GM21515 (cell line): Measurements from ENCODE around the gene NAP1L1.

Experiments
- ATAC-seq: cut with Tn5 transposase; IDR thresholded peaks from one replicate; pipeline ENCODE4 v1.9.1; 2021; ENCODE audit not compliant: unreplicated experiment

Gene NAP1L1

DNA sequence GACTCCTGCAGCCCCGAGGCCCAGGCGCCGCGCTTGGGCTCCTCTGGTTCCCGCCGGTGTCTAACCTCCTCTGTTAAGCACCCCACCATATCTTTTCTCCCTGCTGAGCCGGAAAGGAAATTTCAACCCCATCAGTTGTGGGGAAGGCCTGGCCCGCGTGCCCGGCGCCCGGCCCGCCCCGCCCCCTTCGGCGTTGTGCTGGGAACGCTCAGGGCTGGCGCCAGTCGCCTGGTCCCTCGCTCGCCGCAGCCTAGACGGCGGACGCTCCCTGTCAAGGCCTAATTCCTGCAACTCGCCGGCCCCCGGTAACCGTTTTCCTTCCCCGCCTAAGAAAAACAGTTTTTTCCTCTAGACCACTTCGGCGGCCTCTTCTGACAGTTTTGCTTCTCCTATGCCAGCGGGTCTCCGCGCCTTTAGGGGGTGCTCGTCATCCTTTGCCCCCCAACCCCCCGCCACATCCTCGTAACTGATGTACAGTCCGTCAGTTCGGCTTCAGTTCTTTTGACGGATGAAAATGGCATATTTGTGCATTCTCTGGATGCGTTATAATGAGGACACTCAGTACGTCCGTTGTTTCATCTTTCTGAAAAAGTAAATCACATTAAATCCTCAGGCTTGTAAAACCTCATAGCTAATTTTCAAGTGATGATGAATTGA lies 506 bp upstream of the NAP1L1 start:
- ATAC-seq = peak; percentile 58

- ATAC-seq = no peak
Measured at GRCh38 chr12:76083246-76083903, 1.1 kb downstream of the NAP1L1 start.

GRCh38 chr12:76081909-76082308 lies 2.6 kb downstream of the NAP1L1 start:
- no peak for ATAC-seq

DNA sequence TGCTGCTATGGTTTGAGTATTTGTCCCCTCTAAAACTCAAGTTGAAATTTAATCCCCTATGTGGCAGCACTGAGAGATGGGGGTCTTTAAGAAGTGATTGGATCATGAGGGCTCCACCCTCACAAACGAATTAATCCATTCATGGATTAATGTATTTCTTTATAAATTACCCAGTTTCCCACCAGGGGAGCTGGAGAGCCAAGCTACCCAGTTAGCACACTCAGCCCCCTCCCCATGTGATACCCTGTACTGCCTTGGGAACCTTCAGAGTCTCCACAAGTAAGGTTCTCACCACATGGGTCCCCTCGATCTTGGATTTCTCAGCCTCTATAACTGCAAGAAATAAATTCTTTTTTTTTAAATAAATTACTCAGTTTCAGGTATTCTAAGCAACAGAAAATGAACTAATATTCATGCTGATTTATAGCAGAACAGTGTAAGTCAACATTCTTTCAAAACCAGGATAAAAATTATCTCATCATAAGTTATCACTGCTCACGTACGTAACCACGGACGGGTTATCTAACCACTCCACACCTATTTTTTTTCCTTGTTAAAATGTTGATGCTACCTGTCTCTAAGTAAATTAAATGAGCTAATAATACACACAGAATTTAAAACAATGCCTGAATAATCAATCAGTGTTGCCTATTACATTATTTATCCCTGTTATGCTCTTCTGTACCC lies 3.6 kb downstream of the NAP1L1 start:
- no peak for ATAC-seq

DNA sequence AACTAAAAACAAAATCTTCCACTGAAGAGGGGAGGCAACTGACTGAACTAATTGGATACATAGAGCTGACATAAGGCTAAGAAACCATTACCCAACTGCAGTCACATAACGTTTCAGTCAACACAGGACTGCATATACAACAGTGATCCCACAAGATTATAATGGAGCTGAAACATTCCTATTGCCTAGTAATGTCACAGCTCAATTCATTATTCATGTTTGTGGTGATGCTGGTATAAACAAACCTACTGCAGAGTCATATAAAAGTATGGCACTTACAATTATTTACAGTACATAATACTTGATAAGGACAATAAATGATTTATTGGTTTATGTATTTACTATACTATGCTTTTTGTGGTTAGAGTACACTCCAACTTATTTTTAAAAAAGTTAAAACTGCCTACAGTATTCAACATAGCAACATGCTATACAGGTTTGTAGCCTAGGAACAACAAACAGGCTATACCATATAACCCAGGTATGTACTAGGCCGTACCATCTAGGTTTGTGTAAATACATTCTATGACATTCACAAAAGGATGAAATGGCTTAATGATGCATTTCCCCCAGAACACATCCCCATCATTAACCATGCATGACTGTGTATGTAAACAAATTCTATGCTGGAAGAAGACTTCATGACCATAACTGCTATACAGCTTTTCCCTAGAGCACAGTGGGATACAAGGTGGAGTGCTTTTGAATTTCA lies 4.3 kb downstream of the NAP1L1 start:
- no peak for ATAC-seq

- ATAC-seq = no peak
Measured at GRCh38 chr12:76078748-76079147, 5.7 kb downstream of the NAP1L1 start.

GRCh38 chr12:76075448-76075847 lies 9.0 kb downstream of the NAP1L1 start:
- no peak for ATAC-seq

- no peak for ATAC-seq
Measured at GRCh38 chr12:76074701-76075336, 9.7 kb downstream of the NAP1L1 start.

GRCh38 chr12:76073561-76073960 lies 10.9 kb downstream of the NAP1L1 start:
- no peak for ATAC-seq

GRCh38 chr12:76072568-76072967 lies 11.9 kb downstream of the NAP1L1 start:
- no peak for ATAC-seq

DNA sequence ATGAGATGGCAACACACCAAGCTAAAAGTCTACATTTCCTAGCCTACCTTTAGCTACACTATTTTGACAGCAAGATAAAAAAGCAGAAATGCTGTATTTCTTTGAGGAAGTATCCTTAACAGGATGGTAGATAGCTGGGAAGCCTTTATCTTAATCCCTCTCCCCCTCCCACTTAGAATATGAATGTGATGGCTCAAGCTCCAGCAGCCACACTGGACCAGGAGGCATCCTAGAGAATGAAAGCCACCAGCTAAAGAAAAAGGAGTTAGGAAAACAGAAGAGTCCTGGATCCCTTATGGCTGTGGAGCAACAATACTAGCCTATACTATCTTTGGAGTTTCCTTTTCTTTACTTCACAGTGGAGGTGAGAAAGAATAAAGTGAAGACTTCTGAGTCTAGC lies 15.1 kb downstream of the NAP1L1 start:
- no peak for ATAC-seq

GRCh38 chr12:76065917-76066316 lies 18.6 kb downstream of the NAP1L1 start:
- no peak for ATAC-seq

DNA sequence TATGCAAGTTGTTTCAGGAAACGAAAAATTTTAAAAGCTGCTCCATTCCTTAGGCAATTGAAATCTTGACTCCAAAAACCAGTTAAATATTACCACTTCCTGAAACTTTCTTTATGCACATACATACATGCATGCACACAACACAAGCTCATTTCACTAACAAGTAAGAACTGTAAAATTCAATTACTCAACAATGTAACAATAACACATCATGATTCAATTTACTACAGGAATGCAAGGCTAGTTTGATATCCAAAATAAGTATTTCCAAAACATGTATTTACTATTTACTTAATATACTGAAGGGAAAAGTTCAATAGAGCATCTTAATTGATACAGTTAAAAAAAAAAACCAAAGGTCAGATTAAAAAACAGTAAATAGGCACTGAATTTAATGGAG lies 19.6 kb downstream of the NAP1L1 start:
- no peak for ATAC-seq

DNA sequence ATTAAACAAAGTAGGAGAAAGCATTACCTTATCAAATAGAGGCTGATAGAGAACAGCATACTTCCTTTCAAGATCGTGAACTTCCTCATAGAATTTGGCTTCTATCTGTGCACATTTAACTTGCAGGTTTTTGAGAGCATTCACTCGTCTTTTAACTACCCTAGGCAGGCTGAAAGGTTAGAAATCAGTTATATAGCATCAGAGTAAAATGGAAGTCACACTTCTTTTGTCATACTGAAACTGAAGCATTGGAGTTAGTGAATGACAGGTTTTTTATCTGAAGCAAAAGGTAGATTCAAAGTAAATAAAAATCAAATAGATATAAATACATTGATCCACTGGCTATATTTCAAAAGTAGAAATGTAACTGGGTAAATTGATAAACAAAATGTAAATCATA lies 24.4 kb downstream of the NAP1L1 start:
- ATAC-seq = no peak

GRCh38 chr12:76057326-76057725 lies 27.2 kb downstream of the NAP1L1 start:
- ATAC-seq = no peak

DNA sequence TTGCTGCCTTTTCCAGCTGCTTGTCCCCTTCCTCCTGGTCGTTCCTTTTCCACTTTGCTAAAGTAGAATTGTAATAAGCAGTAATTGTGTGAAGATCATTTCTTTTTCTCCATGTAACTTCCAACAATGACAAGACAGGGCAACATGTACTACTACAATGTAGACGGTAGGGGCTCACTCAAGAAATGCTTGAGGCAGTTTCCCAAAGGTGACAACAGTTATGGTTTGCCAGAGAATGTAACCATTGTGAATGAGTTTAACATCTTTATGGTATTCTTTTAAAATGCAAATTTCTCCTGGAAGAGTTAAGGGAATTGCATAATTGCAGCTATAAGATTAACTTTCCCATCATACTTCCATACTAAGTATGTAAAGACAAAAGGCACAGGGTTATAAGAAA lies 29.1 kb downstream of the NAP1L1 start:
- ATAC-seq = no peak

DNA sequence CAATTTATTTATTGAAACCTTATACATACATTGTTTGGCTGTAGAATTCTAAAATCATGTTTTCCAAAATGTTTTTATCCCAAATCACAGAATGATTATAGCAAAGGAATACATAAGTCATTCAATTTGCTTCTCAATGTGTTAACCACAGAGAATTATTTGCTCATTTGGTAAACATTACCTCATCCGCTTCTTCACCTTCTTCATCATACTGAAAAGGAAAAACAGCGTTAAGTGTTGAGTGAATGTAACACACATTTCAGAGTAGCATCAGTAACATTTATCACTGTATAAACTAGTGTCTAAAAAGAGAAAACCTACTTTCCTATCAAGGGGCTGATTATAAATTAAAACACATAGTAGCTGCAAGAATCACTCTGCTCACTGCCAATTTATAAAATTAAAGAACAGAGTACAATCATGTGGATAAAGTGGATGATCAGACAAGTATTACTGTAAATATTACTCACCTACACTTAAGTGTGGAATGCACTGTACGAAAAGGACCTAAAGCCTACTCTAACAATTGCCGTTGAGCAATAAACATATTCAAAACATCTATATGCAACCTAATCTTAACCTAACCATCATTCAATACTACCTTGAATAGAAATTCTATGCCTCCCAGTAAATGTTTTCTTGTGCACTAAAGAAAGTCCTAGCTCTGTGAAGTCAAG lies 34.8 kb downstream of the NAP1L1 start:
- no peak for ATAC-seq

DNA sequence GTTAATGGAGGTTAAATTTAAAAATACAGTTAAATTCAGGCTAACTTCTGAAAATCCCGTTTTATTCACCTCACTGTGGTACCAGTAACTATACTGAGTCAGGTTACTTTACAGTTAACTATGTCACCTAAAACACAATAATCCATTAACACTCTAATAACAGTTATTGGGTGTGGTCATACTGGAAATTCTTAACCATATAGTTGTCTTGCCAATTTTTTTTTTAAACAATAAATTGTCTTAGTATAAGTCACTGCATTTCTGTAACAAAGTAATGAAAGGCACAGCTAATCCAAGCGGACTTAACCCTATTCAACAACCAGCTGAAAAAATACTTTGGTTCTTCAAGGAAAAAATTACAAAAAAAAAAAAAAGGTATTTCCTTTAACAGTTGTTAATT lies 36.7 kb downstream of the NAP1L1 start:
- no peak for ATAC-seq

DNA sequence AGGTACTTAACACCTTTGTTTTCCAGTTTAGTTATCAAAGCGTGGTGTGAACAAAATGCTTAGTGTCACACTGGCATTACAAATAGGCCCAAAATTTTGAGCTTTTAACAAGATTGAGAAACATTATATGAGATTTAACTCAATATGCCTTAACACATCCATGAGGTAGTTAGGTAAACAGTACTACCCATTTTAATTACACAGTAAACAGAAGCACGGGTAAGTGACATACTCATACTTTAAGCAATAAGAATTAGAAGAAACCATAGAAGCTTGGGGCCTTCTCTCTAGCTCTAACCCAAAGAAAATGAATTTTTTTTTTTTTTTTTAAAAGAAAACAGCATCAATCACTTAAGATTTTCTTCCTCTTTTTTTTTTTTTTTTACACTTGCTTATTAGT lies 37.4 kb downstream of the NAP1L1 start:
- no peak for ATAC-seq

DNA sequence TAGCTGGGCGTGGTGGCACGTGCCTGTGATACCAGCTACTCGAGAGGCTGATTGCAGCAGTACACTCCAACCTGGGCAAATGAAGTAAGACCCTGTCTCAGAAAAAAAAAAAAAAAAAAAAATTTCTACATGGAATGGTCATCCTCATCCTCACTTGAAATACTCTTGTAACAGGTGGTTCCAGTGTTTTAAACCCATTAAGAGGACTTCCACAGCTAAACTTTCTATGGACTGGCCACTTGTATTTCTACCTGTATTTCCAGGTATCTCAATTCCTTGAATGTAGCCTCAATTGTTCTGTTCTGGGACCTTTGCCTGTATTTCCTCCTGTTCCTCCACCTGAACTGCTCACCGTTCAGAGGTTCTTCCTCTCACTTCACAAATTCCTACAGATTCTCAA lies 41.1 kb downstream of the NAP1L1 start:
- no peak for ATAC-seq

DNA sequence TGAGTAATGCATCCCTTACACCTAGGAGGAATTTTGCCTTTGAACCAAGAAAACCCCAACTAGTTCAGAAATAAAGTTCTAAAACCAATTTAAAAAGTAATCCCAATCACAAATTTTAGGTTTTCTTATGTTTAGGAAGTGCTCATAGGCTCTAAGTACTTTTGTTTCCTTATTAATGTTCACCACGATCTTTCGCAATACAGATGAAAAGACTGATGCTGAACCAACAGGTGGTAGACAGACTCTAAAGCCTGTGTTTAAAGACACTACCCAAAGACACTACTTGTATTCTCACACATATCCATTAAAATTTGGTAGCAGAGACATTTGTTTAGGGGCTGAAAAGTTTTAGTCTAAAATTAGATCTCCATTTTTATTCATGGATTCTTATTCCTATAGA lies 42.3 kb downstream of the NAP1L1 start:
- no peak for ATAC-seq
